Stimulated activated CD8-positive, alpha-beta memory T cell treated with anti-CD3 and anti-CD28 coated beads, Interleukin-7, amount 100 ng/mL, for 4 hours (primary cell): Measurements from ENCODE around the gene NAIF1.

Source experiments
- DNase-seq, 2 donors: peaks; one replicate each; pipeline ENCODE4 v3.0.0-alpha.2; 2020; ENCODE audit warnings: low read depth in 2 of 2

Gene NAIF1

GRCh38 chr9:128102196-128102595 lies 35.1 kb upstream of the NAIF1 start:
- no peak for DNase-seq

GRCh38 chr9:128101690-128102089 lies 34.6 kb upstream of the NAIF1 start:
- DNase-seq = no peak

DNA sequence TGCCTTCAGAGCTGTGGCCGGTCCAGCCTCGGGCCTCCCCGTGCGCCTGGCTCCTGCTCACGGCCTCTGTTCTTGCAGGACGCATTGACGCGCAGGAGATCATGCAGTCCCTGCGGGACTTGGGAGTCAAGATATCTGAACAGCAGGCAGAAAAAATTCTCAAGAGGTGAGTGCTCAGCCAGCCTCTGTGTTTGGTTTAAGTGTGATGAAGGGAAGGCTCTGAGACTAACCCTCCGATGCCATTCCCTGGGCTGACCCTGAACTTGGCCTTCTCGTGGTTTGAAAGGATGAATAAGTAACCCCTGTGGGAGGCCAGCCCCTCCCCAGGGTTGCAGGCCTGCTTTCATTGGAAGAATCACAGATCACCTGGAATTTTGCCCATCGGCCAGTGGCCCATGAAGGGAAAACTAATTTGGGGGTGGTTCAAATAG lies 34.1 kb upstream of the NAIF1 start:
- DNase-seq = no peak

- DNase-seq = no peak
Observed at GRCh38 chr9:128100581-128100980, 33.5 kb upstream of the NAIF1 start.

DNA sequence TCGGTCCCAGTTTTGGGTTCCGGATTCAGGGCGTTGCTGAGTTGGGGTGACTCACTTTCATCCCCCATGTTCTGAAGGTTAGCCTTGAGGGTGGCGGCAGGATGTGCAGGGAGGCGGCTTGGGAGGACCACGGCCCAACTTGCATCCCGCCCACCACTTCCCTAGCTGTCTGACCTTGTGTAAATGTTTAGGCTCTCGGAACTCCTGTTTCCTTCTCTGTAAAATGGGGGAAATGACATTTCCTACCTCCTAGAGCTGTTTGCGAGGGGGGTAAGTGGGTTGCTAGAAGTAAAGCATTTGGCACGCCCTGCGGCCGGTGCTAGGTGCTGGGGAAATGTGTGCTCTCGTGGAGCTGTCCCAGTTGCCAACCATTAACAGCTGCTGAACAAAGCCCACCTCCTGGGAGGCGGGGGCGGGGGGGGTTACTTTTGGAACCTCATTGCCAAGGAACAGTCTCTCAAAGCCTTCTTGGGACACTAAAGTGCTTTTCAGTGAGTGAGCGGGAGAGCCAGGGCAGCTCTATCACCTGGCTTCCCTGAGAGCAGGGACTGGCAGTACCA lies 32.9 kb upstream of the NAIF1 start:
- DNase-seq = no peak

GRCh38 chr9:128099231-128099931 lies 32.3 kb upstream of the NAIF1 start:
- DNase-seq = no peak

DNA sequence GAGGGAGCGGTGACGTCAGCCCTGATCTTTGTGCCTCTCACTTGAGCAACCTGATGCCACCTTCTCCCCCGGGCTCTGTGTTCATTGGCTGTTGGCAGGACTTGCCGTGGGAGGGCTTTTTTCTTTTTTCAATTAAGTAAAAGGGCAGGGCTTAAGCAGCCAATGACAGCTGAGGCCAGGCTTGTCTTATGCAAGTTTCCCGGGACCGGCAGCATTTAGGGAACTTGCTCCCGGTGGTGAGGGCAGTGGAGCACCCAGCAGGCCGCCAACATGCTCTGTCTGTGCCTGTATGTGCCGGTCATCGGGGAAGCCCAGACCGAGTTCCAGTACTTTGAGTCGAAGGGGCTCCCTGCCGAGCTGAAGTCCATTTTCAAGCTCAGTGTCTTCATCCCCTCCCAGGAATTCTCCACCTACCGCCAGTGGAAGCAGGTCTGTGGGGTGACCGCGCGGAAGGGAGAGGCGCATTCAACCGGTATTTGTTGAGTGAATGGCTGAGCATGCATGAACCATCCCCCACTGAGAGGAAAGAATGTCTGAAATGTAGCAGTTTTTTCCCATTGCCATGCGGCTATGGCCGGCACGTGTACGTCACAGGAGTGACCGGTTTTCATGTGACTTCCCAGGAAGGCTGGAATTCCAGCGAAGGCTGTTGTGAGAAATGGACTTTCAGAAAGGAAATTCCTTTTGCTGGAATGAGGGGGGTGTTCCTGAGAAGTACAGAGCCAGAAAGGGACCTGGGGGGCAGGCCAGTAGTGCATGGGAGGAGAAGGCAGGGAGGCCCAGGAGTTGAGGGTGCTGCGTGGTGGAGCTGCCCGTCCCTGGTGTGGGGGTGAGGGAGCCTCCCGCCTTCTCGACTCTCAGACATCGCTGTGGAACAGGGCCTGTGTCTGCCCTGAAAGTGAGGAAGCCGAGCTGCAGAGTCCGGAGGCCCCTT lies 31.4 kb upstream of the NAIF1 start:
- peak; percentile 53 to 68 for DNase-seq

- DNase-seq = no peak
Observed at GRCh38 chr9:128097543-128098296, 30.6 kb upstream of the NAIF1 start.

GRCh38 chr9:128096616-128097536 lies 29.8 kb upstream of the NAIF1 start:
- no peak for DNase-seq

DNA sequence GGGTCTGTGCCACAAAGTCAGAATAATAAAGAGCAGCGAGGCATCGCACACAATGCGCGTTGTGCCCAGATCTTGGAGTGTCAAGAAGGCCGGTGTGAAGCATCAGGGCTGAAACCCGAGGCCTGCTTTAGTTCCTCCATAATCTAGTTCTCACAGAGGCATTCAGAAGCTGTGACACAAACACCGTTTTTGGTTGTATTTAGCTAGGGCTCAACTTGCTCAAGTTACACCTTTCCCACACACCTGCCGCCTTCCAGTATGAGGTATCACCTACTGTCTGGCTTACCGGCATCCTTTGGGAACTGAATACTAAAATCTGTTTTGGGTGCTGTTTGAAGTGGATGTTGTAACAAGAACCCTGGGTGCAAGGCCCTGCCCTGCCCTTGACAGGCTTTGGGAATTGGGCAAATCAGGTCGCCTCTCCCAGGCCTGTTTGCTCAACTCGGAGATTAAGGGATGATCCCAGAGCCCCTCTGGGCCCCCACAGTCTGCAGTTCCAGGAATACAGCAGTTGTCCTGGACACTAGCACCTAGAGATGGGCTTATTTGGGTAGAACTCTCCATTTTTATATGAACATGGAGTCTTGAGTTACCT lies 27.9 kb upstream of the NAIF1 start:
- DNase-seq = no peak

- DNase-seq = peak; percentile 61 to 76
Observed at GRCh38 chr9:128094166-128094949, 27.2 kb upstream of the NAIF1 start.

DNA sequence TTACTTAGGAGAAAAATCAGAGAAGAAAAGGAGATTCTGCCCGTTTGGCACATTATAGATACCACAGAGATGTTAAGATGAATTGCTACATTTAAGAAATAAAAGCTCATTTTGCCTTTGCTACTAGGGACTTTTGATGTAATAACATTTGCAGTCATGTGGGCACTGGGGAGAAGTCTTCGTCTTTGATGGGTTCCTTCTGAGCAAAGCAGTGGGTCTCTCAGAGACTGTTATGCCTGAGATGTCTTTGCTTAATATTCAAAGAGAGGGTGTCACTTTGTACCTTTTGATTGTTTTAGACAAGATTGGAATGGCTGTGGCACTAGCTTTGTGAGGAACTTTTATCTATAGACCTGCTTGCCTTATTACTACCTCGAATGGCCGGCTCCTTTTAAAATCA lies 25.9 kb upstream of the NAIF1 start:
- no peak for DNase-seq

- DNase-seq = no peak
Observed at GRCh38 chr9:128092199-128092977, 25.3 kb upstream of the NAIF1 start.

DNA sequence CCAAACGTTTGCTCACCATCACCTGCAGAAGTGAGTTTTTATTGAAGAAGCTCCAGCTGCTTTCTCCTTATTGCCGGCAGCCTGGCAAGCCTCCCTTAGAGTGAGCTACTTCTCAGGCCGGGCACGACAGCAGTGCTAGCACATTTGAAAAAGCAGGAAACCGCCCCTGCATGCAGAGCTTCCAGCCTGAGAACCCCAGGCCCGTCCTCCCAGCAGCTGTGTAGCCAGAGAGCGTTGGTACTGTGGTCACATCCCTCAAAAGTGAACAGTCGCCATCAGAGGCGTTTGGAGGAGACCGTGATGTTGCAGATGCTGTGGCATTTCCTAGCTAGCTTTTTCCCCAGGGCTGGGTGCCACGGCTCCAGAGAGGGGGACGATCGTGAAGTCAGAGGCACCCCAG lies 24.5 kb upstream of the NAIF1 start:
- DNase-seq = no peak

- DNase-seq = no peak
Observed at GRCh38 chr9:128091144-128091543, 24.0 kb upstream of the NAIF1 start.

GRCh38 chr9:128089299-128089698 lies 22.2 kb upstream of the NAIF1 start:
- DNase-seq = no peak

DNA sequence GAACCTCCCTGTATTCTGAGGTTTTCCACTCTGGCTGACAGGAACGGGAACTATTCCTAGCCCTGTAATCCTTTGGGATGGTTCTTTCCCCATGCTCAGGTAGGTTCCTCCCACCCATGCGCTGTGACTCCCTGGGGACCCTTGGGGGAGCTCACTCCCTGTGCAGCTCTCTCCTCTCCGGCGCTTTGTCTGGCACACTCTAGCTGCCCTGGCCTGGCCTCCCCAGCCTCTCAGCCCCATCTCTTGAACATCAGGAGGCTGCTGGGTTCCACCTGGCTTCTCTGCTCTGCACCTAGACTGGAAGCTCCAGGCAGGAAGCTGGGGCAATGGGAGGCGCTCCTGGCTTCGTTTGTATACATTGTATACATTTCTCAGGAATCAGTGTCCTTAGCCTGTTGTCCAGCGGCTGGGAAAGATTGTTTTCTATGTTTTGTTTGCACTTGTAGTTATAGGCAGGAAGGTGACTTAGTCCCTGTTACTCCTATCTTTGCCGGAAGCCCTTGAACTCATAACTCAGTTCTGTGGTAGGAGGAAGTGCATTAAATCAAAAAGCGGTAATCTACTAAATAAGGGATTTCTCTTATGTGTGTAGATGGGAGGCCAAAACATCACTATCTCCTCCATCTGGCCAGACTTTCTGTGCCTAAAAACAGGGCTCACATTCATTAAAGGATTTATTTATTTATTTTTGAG lies 21.3 kb upstream of the NAIF1 start:
- no peak for DNase-seq

DNA sequence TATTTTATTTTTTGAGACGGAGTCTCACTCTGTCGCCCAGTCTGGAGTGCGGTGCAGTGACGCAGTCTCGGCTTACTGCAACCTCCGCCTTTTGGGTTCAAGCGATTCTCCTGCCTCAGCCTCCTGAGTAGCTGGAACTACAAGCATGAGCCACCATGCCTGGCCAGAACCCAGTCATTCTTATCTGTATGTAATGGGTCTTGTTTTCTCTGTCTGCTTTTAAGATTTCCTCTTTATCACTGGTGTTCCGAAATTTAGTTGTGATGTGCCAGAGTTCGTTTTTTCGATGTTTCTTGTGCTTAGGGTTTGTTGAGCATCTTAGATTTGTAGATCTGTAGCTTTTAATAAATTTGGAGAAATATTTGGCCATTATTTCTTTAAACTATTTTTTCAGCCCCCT lies 20.1 kb upstream of the NAIF1 start:
- DNase-seq = no peak
